Astrocyte of the spinal cord (primary cell): Measurements from ENCODE around the gene APBA2.

Source experiments
- DNase-seq: peaks from one replicate; pipeline ENCODE4 v3.0.0; 2011; ENCODE audit warnings: low read depth, low spot score
- H3K4me3 ChIP-seq: 2 replicates; pipeline ENCODE4 v1.5.1; 2011; ENCODE audit warnings: low read depth, mild to moderate bottlenecking, low read length, moderate library complexity
- in situ Hi-C: cut with HindIII; loops from 2 replicates; pipeline ENCODE4 v1.10.0; 2017; ENCODE audit warnings: low sequenced_read_pairs
- TF ChIP-seq, protein P1 (sequence below): IDR thresholded peaks from 2 replicates; pipeline ENCODE4 v1.5.1; 2012; ENCODE audit warnings: low read depth, mild to moderate bottlenecking, low read length, inconsistent platforms

Gene APBA2

GRCh38 chr15:28912422-28912821, 26.6 kb downstream of the APBA2 start:
- TF ChIP-seq, protein P1, sequence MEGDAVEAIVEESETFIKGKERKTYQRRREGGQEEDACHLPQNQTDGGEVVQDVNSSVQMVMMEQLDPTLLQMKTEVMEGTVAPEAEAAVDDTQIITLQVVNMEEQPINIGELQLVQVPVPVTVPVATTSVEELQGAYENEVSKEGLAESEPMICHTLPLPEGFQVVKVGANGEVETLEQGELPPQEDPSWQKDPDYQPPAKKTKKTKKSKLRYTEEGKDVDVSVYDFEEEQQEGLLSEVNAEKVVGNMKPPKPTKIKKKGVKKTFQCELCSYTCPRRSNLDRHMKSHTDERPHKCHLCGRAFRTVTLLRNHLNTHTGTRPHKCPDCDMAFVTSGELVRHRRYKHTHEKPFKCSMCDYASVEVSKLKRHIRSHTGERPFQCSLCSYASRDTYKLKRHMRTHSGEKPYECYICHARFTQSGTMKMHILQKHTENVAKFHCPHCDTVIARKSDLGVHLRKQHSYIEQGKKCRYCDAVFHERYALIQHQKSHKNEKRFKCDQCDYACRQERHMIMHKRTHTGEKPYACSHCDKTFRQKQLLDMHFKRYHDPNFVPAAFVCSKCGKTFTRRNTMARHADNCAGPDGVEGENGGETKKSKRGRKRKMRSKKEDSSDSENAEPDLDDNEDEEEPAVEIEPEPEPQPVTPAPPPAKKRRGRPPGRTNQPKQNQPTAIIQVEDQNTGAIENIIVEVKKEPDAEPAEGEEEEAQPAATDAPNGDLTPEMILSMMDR = no peak
- in situ Hi-C loops = no loop called here
- no peak for DNase-seq
- no peak overlapping the region for H3K4me3 ChIP-seq

- TF ChIP-seq, protein P1 = peak; percentile 21
- no peak overlapping the region for H3K4me3 ChIP-seq
- in situ Hi-C loops = no loop called here
- DNase-seq = no peak
Observed at GRCh38 chr15:28913171-28913765, 27.5 kb downstream of the APBA2 start.

GRCh38 chr15:28914046-28914445, 28.3 kb downstream of the APBA2 start:
- TF ChIP-seq, protein P1 = no peak
- in situ Hi-C loops = no loop called here
- DNase-seq = no peak

DNA sequence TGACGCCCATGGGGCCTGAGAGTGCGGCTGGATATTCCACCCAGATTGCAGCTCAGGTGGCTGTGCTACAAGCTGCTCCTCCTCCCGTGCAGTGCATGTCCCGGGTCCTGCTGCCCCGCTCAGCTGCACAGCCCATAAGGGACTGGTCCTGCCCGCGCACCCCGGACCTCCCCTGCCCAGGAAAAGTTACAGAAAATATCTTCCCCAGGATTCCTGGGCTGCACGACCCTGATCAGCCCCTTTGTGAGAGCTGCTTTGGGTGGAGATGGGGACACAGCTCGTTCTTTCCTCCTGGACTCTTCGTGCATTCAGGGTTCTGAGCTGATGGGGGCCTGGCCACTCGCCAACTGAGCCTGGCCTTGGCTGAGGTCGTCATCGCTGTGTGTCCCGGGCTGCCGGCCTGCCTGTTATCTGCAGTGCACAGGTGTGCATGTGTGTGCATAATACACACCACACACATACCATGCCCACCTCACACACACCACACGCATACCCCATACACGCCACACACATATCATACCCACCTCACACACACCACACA, 28.8 kb downstream of the APBA2 start:
- no peak overlapping the region for H3K4me3 ChIP-seq
- in situ Hi-C loops = no loop called here
- no peak for DNase-seq
- TF ChIP-seq, protein P1 = no peak

More at GRCh38 chr15:28914046-28914445, 28.3 kb downstream of the APBA2 start:
- no peak overlapping the region for H3K4me3 ChIP-seq

DNA sequence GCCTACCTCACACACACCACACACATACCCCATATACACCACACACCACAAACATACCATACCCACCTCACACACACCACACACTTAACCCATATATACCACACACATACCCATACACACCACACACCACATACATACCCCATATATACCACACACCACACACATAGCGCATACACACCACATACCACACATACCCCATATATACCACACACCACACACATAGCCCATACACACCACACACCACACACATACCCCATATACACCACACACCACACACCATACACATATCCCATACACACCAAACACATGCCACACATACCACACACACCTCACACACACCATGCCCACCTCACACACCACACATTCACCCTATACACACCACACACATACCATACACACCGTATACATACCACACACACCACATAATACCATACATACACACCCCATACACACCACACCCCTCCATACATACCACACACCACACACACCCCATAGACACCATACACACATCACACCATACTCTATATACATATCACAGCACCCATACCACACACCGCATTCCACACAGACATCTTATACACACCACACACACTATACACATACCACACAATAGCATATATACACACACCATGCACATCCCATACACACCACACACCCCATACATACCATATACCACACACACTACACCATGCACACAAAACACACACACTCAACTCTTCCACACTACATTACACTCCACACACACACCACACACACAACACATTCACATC, 29.5 kb downstream of the APBA2 start:
- no peak for DNase-seq
- in situ Hi-C loops = no loop called here

DNA sequence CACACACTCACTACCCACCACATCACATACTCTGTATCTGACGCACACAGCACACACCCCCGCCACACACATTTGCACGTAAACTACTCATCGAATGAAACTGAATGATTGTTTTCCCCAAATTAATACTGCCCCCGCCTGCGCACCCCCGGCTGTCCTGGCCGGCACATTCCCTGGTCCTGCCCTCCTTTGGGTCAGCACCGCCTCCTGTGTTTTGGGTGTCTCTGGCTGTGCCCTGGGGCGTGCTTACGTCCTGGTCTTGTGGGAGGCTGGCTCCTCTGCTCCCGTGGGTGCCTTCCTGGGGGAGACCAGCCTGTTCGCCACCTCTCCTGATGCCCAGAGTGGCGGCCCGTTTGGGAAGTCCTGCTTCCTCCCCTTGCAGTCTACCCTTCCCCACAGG, 30.2 kb downstream of the APBA2 start:
- in situ Hi-C loops = no loop called here
- no peak overlapping the region for H3K4me3 ChIP-seq
- no peak for DNase-seq
- TF ChIP-seq, protein P1 = no peak

More for the DNA sequence above, 29.5 kb downstream of the APBA2 start:
- TF ChIP-seq, protein P1 = no peak
- H3K4me3 ChIP-seq = no peak overlapping the region
